ENCODE measurements around the gene ATG4D. TPM values are rescaled to one million over a fixed set of nuclear protein-coding genes. Genes with fewer than 3 reads are reported as not detected.

ATG4D gene
- total and polyA plus RNA-seq, 10 of the 15 experiments (the other 5 are each of a cell fraction or from before 2014, with no cell fraction given) = 0.39 to 28.7 (median 13.4) TPM

- TF ChIP-seq SKIL (IDR thresholded peaks at IDR 0.05; ENCODE audit: low read depth, poor library complexity, severe bottlenecking) = no peak
- TF ChIP-seq TCF3 (IDR thresholded peaks at IDR 0.05; ENCODE audit: borderline replicate concordance, insufficient read depth, low read depth, low read length) = no peak
- TF ChIP-seq JUND (IDR thresholded peaks at IDR 0.05; ENCODE audit: low read depth, low read length) = no peak
Measured at GRCh38 chr19:10516671-10517286, 26.9 kb upstream of the ATG4D start (continued).

- DNase-seq (ENCODE audit: low read depth, low spot score) (no peak), ATAC-seq (peak; percentile 37; the same call in 1 of the 3 replicates), FAIRE-seq (no peak)
- ChIA-PET POLR2A (no interaction called here), SMC1A (ENCODE audit: uncharacterized antibody, unreplicated experiment) (no interaction called here), RAD21 (ENCODE audit: unreplicated experiment) (no interaction called here), CTCF (interaction anchor here (0.6 to 1.5 kb wide), 2 partner anchors 12 to 23 kb away, joined by 3 read pairs; no protein-coding TSS in a partner anchor)
- Histone ChIP-seq H3K4me3 (no peak within 1 kb of the TSS), H3K79me2 (ENCODE audit: control insufficient read depth, insufficient read depth, low read length) (no peaks in the 10 kb centered on the region), H3K9ac (ENCODE audit: control insufficient read depth, insufficient read depth, low read length) (no peak within 1 kb of the TSS), H3K27ac (ENCODE audit: control insufficient read depth, insufficient read depth) (no peak within 1 kb of the TSS), H3K27me3 (replicated peaks in 1 of 2; ENCODE audit: control insufficient read depth in 2 of 2, insufficient read depth in 2 of 2, low read length in 1 of 2) (peaks cover 12 to 26% of the 10 kb centered on the region in 2 experiments), H3K36me3 (ENCODE audit: control insufficient read depth in 2 of 2, insufficient read depth in 2 of 2, low read length in 1 of 2) (no peaks in the 10 kb centered on the region), H3K4me2 (ENCODE audit: control insufficient read depth, insufficient read depth) (peak within 1 kb of the TSS; percentile 13; the same call in 1 of the 2 replicates), H2AFZ (ENCODE audit: control insufficient read depth, low read depth, low read length) (no peak within 1 kb of the TSS), H3K4me1 (ENCODE audit: control insufficient read depth, insufficient read depth, low read length) (peaks cover 11% of the 10 kb centered on the region), H4K20me1 (ENCODE audit: control insufficient read depth, insufficient read depth) (no peaks in the 10 kb centered on the region), H3K9me3 (replicated peaks; ENCODE audit: control insufficient read depth, insufficient read depth, low read length) (no peaks in the 10 kb centered on the region)
- intact Hi-C loops (cut with micrococcal nuclease; ENCODE audit: unreplicated experiment) (no loop called here), in situ Hi-C loops (cut with MboI) (no loop called here)
- BruUV-seq (replicated peaks) = no TSS peak
- 13% methylated on average over 18 of the region's 39 CpGs for WGBS (ENCODE audit: insufficient coverage, insufficient replicate concordance, low lambda C conversion rate, missing lambda C conversion rate)
- peak; percentile 21; the same call in 1 of the 2 replicates for TF ChIP-seq IKZF1 (conservative IDR thresholded peaks at IDR 0.05)
- no peak for TF ChIP-seq ESRRA (IDR thresholded peaks at IDR 0.05; ENCODE audit: low read length)
Measured at GRCh38 chr19:10517361-10517759, 26.3 kb upstream of the ATG4D start, which contains the start of gene S1PR5. Gene S1PR5 (minus strand): TSS chr19:10517447. CDS start chr19:10515011, 2,436 bp downstream.

Data from GM12878 (cell line).